Calu3 (cell line): Measurements from ENCODE around the gene FRMD5. TPM values are rescaled to one million over a fixed set of nuclear protein-coding genes. Genes with fewer than 3 reads are reported as not detected.
A peak's percentile ranks its signal among the peaks of the same experiment; 100 is the strongest.

Experiments
- BruUV-seq: library from RNA; stranded (reverse); fragments of 400-500 nt; replicated peaks from 2 replicates; lab custom pipeline; 2021; lab: Mats Ljungman, UMichigan
- CTCF ChIA-PET: fragments of 300-600 bp; sonication (Branson Sonifier 250); formaldehyde crosslinking; loops from one replicate; lab custom pipeline; 2022; ENCODE audit warnings: antibody characterized with exemption; lab: Charles Lee
- DNase-seq: peaks from one replicate; pipeline ENCODE4 v3.0.0; 2022
- H3K27ac Mint-ChIP-seq: one replicate; pipeline ENCODE4 v1.8.0; 2022; ENCODE audit warnings: mixed read lengths; ENCODE audit not compliant: unreplicated experiment
- H3K27me3 Mint-ChIP-seq: one replicate; pipeline ENCODE4 v1.8.0; 2022; ENCODE audit warnings: mixed read lengths; ENCODE audit not compliant: unreplicated experiment
- H3K36me3 Mint-ChIP-seq: one replicate; pipeline ENCODE4 v1.8.0; 2022; ENCODE audit warnings: mild to moderate bottlenecking, moderate library complexity, mixed read lengths; ENCODE audit not compliant: insufficient read depth, unreplicated experiment
- H3K4me1 Mint-ChIP-seq: one replicate; pipeline ENCODE4 v1.8.0; 2022; ENCODE audit warnings: mild to moderate bottlenecking, low read depth, mixed read lengths; ENCODE audit not compliant: unreplicated experiment
- H3K4me3 Mint-ChIP-seq: one replicate; pipeline ENCODE4 v1.8.0; 2022; ENCODE audit warnings: mild to moderate bottlenecking, low read depth, moderate library complexity, mixed read lengths; ENCODE audit not compliant: unreplicated experiment
- H3K9me3 Mint-ChIP-seq: one replicate; pipeline ENCODE4 v1.8.0; 2022; ENCODE audit warnings: low read depth, mixed read lengths; ENCODE audit not compliant: unreplicated experiment
- intact Hi-C: fragments of 100-400 bp; cut with micrococcal nuclease; formaldehyde crosslinking; loops from one replicate; pipeline ENCODE4 v1.10.0; 2022; ENCODE audit not compliant: unreplicated experiment
- total RNA-seq: library from RNA; stranded (reverse); gene quantifications from 2 replicates; pipeline ENCODE4 v1.2.3, GENCODE V29; 2022
- TF ChIP-seq, protein P1 (sequence below): fragments of 200-600 bp; IDR thresholded peaks from one replicate; pipeline ENCODE4 v1.8.0; 2022; ENCODE audit warnings: antibody characterized with exemption; ENCODE audit not compliant: unreplicated experiment

The FRMD5 gene
- total RNA-seq, 1 experiment from 2014 or later, result 10.9 TPM

DNA sequence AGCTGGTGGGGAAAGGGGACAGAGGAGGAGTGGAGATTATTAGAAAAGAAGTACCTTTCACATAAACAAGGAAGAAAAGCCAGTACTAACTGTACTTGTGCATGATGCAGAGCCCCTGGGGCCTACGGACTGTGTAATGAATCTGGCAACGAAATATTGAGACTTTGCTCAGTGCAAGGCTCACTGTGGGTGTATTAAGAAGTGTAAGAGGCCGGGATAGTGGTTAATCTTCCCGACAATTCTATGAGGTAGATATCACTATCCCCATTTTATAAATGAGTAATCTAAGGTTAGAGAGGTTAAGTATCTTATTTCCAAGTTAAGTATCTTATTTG lies 278.8 kb downstream of the FRMD5 start:
- peaks cover 4% of the 10 kb centered on the region for H3K36me3 Mint-ChIP-seq
- intact Hi-C loops, result no loop called here
- CTCF ChIA-PET, result no interaction called here
- no peak overlapping the region for H3K27ac Mint-ChIP-seq
- H3K9me3 Mint-ChIP-seq, result no peaks in the 10 kb centered on the region
- H3K4me1 Mint-ChIP-seq, result peaks cover 16% of the 10 kb centered on the region
- no peaks in the 10 kb centered on the region for H3K27me3 Mint-ChIP-seq
- BruUV-seq, result no TSS peak
- TF ChIP-seq, protein P1, sequence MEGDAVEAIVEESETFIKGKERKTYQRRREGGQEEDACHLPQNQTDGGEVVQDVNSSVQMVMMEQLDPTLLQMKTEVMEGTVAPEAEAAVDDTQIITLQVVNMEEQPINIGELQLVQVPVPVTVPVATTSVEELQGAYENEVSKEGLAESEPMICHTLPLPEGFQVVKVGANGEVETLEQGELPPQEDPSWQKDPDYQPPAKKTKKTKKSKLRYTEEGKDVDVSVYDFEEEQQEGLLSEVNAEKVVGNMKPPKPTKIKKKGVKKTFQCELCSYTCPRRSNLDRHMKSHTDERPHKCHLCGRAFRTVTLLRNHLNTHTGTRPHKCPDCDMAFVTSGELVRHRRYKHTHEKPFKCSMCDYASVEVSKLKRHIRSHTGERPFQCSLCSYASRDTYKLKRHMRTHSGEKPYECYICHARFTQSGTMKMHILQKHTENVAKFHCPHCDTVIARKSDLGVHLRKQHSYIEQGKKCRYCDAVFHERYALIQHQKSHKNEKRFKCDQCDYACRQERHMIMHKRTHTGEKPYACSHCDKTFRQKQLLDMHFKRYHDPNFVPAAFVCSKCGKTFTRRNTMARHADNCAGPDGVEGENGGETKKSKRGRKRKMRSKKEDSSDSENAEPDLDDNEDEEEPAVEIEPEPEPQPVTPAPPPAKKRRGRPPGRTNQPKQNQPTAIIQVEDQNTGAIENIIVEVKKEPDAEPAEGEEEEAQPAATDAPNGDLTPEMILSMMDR, result no peak
- H3K4me3 Mint-ChIP-seq, result no peak overlapping the region
- DNase-seq, result no peak

DNA sequence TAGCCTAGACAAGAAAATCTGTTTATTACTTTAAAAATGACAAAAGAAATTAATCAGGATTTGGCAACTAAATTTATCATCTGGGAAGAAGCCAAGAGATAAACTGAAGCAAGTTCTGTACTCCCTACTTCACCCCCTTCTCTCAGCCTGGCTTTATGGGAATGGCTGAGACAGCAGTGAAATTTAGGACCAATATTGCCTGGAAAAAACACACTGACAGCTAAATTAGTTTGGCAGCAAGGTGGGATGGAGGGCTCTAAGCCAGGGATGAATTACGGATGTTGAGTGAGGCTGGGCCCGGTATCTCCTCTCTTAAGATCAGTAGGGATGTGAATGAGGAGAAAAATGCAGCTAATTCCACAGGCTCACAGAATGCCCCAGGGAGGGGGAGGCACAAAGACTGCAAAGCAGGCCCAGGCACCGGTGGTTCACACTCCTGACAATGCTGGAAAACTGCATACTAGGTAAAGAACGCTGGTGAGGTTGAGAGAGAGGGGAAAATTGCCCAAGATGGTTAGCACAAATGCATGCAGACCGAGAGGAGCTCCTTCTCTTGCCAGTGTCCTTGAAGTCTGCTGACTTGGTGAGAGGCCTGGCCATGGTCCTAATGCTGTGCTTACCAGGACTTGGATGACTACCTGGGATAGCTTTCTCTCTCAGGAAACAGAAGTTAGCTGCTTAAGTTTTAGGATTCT lies 279.3 kb downstream of the FRMD5 start:
- CTCF ChIA-PET, result no interaction called here
- TF ChIP-seq, protein P1, result no peak
- H3K4me1 Mint-ChIP-seq, result peaks cover 16% of the 10 kb centered on the region
- H3K9me3 Mint-ChIP-seq, result no peaks in the 10 kb centered on the region
- H3K4me3 Mint-ChIP-seq, result no peak overlapping the region
- H3K36me3 Mint-ChIP-seq, result peaks cover 4% of the 10 kb centered on the region
- intact Hi-C loops, result no loop called here
- no peak overlapping the region for H3K27ac Mint-ChIP-seq
- H3K27me3 Mint-ChIP-seq, result no peaks in the 10 kb centered on the region
- no TSS peak for BruUV-seq
- no peak for DNase-seq

- Mint-ChIP-seq H3K4me1 (peaks cover 16% of the 10 kb centered on the region), H3K27me3 (no peaks in the 10 kb centered on the region), H3K4me3 (no peak overlapping the region), H3K27ac (no peak overlapping the region), H3K36me3 (peaks cover 8% of the 10 kb centered on the region), H3K9me3 (no peaks in the 10 kb centered on the region)
- DNase-seq, result no peak
- no TSS peak for BruUV-seq
- CTCF ChIA-PET, result no interaction called here
- TF ChIP-seq, protein P1, result no peak
- intact Hi-C loops, result no loop called here
Measured at GRCh38 chr15:43913941-43914340, 281.1 kb downstream of the FRMD5 start.

DNA sequence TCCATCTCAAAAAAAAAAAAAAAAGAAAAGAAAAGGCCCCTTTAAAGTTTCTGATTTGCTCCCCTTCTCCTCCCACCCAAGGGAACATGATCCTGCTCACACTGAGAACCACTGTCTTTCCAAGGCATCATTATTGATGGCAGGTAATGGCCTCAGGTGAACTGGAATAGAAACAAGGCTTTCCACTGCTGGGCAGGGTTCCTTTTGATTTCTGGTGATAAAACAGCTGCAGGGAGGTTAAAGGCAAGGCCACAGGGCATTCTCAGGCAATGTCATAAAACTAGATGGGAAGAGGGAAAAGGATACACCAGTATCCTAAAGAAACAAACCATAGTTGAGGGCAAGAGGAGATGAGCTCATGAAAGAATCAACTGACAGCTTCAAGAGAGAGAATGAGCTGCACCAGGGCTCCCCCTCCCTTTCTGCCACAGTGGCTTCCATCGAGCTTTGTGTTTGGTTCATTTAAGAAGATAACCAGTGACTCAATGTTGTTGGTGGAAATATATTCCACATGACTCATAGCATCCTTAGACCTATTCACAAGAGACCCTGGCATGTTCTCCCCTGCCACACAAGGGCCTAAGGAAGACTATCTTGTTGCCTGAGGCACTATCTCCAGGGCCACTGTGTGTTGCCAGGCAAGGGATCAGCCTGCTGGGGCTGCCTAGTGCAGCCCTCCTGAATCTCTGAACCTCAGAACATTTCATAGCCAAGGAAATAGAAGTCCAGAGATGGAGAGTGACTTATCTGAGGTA lies 281.9 kb downstream of the FRMD5 start:
- no TSS peak for BruUV-seq
- Mint-ChIP-seq H3K36me3 (peaks cover 8% of the 10 kb centered on the region), H3K27ac (no peak overlapping the region), H3K4me3 (no peak overlapping the region), H3K9me3 (no peaks in the 10 kb centered on the region), H3K27me3 (no peaks in the 10 kb centered on the region), H3K4me1 (peaks cover 16% of the 10 kb centered on the region)
- peak; percentile 8 for DNase-seq
- TF ChIP-seq, protein P1, result no peak
- intact Hi-C loops, result no loop called here
- CTCF ChIA-PET, result interaction anchor here (0.6 kb wide), 3 partner anchors 121 to 627 kb away, joined by 3 to 9 read pairs (median 5); partner anchors contain the start of gene SERF2
